HTR-8/SVneo (cell line): ENCODE data around the gene PNO1.

Experiments used
- DNase-seq: peaks from one replicate; pipeline ENCODE4 v3.0.0; 2011; ENCODE audit warnings: low spot score, mixed read lengths; ENCODE audit not compliant: insufficient read length
- FAIRE-seq: peaks from 2 replicates; lab custom pipeline; 2011; peaks lifted over from hg19 to GRCh38; lab: Jason Lieb, UNC

The PNO1 gene

DNA sequence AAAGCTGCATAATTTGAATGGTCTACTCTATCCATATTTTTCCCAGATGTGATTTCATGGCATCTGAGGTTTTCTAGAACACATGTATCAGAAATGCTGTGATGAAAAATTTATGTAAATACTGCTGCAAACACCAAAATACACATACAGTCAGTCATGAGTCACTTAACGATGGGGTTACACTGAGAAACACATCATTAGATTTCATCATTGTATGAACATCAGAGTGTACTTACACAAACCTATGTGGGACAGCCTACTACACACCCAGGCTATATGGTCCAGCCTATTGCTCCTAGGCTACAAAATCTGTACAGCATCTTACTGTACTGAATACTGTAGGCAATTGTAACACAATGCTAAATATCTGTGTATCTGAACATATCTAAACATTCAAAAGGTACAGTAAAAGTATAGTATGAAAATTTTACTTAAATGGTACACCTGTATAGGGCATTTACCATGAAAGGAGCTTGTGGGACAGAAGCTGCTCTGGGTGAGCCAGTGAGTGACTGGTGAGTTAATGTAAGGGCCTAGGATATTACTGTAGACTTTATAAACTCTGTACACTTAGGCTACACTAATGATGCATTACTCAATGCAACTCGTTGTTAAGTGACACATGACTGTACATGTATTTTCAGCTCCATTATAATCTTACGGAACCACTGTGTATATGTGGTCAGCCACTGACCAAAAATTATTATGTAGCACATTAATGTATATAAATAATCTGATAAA lies 33.5 kb downstream of the PNO1 start:
- DNase-seq, result no peak
- FAIRE-seq, result peak; percentile 16

DNA sequence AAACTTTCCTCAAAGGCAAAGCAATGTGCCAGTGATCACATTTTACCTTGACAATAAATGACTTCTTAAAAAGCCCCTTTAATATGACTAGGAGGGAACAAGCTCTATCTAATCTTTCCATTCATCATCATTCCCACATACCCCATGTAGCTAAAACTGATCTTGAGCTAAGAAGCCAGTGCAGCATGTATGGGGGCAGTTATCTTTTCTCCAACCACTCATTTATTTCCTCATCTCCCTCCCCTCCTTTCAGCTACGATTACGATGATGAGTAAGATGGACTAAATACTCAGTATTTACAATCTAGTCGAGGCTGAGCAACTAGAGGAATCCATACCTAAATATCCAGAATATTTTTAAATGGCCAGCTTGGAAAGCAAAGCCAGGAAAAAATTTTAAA lies 35.5 kb downstream of the PNO1 start:
- DNase-seq (no peak), FAIRE-seq (no peak)

DNA sequence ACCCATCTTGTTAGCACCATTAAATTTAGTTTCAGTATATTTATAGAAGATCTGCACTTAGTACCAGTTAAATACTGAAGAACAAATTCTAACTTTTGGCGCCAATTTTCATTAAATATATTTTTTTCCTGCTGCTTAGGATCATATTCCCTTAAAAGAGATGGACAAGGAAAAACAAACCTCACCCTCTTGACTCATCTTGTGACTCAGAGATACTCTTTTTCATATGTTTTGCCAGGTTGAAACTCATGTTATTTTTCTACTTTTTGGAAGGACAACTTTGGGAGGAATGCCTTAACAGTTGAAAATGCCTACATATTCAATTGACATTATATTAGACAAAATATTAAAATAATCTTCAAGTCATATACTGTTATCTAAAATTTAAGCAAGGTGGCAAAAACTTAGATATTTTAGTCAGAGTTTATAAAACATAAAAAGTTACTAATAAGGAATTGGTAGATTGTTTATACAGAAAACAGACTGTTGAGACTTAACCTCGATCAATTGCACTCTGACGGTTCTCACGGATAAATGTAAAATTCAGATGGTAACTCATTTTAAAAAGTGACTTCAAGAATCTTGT lies 36.2 kb downstream of the PNO1 start:
- no peak for DNase-seq
- no peak for FAIRE-seq

DNA sequence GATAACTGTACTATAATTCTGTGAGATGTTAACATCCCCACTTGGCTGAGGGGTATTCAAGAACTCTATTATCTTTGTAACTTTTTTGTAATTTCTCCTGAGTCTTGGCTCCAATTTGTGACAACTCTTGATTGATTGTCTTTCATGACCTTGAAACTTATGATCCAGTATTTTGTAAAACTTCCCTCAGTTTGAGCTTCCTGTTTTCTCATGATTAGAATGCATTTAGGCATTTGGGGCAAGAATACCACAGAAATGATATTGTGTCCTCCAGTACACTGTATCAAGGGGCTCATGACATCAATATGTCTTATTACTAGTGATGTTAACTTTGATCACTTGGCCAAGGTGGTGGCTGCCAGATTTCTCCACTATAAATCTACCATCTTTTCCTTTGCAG lies 37.4 kb downstream of the PNO1 start:
- no peak for FAIRE-seq
- no peak for DNase-seq

DNA sequence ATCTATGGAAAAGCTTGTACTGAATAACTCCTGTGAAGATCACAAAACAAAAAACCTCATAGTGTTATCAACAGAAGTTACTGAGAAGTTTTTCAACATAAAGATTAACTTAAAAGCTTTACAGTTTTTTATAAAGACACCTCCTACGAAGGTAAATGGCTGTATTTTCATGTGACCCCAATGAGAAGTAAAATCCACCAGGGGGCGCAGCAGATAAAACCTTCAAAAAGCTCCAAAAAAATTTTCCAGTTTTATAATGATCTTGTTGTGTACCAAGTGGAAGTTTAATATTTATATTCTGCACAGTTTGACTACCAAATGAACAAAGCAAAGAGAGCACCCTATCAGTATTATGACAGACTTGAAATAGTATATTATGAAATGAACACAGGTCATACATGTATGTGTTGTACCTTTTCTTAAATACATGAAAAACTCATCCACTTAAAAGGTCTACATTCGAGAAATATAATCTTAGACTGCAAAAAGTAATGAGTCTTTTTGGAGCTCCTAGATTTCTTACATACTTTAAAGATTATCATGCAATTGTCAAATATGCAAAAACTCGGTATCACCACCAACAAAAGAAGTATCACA lies 38.5 kb downstream of the PNO1 start:
- DNase-seq (no peak), FAIRE-seq (no peak)

DNA sequence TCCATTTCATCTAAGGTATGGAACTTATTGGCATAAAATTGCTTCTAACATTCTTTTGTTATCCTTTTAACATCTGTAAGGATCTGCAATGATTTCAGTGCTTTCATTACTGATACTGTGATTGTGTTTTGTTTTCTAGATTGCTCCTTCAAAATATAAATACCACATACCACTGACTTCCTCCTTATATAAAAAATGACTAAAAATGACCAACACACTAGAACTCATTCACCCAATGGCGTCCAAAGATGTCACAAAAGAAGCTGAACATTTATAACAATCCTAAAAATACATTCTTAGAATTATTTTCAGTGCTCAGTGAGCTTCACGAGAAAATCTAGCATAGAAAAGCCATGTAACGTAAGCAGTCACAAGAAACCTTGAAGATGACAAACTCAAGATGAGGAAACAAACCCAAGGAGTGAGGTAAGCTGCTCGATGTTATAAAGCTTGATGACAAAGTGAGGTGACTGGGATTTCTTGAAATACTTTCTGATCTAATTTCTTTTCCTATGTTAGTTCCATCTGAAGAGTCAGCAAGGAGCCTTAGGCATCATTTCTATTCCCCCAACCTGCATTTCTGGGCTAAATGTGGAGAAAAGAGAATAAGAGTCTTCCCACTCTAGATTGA lies 42.6 kb downstream of the PNO1 start:
- FAIRE-seq (no peak), DNase-seq (no peak)

DNA sequence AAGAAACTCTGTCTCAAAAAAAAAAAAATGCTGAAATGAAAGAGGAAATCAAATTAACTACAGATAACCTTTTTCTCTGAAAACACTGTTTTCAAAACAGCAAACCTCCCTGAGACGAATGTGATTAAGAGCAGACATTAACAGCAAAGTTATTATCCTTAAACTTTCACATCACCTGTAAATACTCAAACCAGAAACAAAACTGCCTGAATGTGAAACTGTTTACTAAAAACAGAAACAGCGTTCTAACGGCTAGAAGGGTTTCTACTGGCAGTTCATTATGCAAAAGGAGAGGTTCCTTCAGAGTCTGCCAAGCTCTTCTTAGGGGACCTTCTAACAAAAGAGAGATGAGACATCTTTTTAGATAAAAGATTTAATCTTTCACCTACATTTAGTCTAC lies 45.9 kb downstream of the PNO1 start:
- FAIRE-seq (no peak), DNase-seq (no peak)

DNA sequence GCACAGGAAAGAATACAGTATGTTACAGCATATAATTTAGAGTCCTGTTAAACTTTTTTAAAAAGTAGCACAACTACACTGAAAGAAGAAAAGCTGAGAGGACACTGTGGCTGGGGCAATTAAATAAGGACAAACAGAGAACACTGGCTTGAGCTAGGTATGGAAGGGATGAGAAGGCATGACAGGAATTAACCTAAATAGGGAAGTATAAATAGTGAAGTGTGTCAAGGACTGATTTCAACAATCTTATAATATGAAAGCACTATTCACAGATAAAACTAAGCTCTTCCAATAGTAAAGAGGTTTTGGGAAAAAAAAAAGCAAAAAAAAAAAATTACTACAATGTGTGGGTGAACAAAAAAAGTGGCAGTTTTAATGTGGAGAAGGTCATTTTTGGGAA lies 49.1 kb downstream of the PNO1 start:
- FAIRE-seq (no peak), DNase-seq (no peak)

DNA sequence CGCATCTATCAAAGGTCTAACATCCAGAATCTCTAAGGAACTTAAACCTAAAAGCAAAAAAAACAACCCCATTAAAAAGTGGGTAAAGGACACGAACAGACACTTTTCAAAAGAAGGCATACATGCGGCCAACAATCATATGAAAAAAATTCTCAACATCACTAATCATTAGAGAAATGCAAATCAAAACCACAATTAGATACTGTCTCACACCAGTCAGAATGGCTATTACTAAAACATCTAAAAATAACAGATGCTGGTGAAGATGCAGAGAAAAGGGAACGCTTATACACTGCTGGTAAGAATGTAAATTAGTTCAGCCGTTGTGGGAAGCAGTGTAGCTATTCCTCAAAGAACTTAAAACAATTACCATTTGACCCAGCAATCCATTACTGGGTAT lies 56.7 kb downstream of the PNO1 start:
- FAIRE-seq (no peak), DNase-seq (no peak)

DNA sequence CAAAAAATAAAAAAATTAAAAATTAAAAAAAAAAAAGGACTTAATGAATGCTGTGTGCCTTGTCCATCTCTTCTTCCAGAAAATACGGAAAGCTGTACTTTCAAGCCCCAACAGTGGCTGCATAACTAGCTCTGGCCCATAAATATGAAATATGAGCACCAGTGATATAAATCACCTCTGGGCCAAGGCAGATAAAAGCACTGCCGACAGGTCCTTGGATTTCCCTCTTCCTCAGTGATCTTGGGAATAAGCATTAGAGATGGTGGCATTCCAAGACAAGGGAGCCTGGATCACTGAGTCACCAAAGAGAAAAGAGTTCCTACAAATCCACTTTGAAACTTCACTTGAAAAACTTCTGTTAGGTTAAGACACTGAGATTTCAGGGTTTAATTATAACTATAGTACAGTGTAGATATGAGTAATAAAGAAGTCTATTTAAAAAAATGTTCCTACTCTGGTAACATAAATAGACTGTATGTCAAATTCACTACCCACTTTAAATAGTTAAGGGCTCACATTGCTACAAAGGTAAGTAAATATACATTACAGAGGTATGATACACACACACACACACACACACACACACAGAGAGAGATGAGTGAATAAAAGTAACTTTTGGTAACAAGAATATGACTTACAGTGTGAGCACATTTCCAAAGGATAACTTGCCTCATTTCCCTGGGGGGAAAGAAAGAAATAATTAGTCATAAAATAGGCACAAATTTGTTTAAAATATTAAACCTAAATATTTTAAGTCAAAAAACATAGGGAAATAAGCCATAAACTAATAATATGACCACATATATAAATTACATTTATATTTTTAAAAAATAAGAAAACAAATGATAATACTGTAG lies 59.0 kb downstream of the PNO1 start:
- no peak for FAIRE-seq
- peak; percentile 41 for DNase-seq

DNA sequence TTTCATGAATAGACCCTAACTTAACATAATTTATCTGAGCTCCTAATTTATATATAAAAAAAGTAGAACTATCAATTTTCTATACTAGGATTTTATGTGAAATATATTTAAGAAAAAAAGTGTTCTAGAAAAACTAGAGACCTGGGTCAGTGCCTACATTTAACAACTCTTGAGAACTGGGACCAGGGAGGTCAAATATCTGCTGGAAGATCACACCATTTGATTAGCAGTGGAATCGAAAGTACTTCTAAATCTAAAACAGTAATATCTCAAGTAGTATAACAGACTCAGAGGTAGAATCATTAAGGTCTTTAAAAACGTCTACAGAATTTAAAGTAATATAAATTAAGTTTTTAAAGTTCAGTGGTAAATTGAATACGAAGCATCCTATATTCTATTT lies 60.0 kb downstream of the PNO1 start:
- DNase-seq, result no peak
- no peak for FAIRE-seq

DNA sequence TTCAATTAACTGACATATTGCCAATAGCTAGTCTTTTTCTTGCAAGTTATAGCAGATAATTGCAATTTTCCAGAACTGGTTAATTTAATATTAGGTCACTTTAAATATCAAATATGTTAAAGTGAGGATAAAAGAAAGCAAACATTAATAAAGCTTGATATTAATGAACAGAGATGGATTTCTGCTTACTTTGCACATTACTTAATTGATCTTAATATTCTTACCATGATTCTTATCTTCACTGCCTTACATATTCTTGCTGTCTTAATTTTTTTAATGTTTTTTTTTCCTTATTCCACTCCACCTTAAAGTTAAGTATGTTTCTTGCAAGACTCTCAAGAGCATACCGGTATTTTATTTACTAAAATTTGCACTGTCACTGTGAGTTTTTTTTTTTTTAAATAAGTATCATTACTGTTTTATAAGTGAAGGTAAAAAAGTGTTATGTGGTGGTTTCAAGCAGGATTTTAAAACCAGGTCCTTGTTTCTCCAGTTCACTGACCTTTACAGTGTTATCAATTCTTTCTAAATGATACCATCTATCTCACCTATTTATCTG lies 60.7 kb downstream of the PNO1 start:
- FAIRE-seq (no peak), DNase-seq (no peak)

DNA sequence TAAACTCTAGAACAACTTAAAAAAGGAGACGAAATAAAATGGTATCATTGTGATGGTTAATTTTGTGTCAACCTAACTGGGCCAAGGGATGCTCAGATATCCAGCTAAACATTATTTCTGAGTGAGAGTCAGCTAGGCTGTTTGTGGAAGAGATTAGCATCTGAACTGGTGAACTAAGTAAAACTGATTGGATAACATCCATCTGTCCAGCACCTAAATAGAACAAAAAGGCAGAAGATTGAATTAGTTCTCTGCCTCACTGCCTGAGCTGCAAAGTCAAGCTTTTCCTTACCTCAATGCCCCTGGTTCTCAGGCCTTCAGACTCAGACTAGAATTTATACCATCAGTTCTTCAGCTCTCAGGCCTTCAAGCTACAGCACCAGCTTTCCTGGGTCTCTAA lies 64.6 kb downstream of the PNO1 start:
- FAIRE-seq, result no peak
- no peak for DNase-seq

DNA sequence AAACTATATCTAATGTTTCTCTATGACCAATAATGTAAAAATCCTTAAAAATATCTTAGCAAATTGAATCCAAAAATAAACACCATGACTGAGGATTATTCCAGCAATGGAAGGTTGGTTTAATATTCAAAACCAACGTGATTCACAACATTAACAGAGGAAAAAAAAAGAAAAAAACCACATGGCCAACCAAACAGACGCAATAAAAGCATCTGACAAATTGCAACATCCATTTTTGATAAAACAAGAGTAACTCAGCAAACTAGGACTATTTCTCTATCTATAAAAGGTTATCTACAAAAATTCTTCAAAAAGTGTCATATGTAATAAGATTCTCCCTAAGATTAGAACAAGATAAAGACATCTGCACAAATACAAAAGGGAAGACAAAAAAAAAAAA lies 65.7 kb downstream of the PNO1 start:
- no peak for DNase-seq
- no peak for FAIRE-seq

DNA sequence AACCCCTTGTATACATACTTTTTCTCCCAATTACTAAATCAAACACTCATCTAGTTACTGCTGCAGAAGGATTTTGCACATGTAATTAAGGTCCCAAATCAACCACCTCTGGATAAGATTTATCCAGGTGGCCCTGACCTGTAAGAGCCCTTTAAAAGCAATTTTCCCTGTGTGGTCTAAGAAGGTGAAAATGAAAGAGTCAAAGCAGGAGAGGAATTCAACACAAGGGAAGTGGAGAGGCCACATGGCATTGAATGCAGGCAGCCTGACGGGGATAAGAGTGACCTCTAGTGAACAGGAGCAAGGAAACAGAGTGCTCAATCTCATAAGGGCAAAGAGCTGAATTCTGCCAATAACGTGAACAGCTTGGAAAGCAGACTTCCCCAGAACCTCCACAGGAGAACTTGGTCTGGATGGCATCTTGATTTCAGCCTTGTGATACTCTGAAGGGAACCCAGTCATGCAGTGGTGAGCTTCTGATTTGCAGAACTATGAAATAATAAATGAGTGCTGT lies 67.5 kb downstream of the PNO1 start:
- FAIRE-seq (peak; percentile 81), DNase-seq (peak; percentile 38)
